ENCODE measurements around the gene EEIG1.

The EEIG1 gene

DNA sequence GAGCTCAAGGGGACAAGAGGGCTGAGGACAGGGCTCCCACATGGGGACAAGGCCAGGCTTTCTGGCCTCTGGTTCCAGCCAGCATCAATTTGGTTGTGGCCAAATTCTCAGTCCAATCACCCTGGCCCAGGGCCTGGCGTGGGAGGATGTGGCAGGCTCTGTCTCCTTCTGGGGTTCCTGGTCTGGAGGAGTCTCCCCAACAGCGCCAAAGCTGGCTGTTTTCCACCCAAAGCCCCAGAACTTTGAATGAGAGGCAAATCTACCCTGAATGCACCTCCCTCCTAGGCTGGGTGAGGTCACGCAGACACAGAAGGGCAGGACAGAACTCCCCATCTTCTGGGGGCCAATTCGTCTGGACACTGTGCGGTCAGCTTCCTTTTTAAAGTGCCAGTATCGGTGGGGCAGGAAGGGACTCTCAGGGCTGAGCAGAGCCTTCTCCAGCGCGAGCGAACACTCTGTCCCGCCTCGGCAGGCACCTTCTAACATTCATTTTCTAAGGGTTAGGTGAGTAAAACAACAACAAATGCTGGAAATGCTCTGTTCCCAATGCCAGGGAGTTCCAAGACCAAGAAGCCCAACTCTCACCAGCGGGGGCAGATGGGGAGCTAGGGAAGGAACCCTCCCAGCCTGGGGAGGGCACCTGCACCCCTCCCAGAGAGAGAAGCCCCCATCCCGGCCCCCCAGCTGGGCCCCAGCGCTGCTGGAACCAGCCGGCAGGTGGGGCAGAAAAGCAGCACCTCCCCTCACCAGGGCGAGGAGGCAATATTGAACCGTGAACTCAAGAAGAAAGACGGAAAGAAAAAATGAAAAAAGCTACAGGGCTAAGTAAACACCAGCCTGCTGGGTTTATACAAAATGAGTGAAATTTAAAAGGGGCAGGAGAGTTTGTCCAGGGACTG is 39.5 kb downstream of the EEIG1 start:
- Histone ChIP-seq H3K27ac (no peak overlapping the region), H3K4me3 (no peak overlapping the region)
- TF ChIP-seq, protein P1, sequence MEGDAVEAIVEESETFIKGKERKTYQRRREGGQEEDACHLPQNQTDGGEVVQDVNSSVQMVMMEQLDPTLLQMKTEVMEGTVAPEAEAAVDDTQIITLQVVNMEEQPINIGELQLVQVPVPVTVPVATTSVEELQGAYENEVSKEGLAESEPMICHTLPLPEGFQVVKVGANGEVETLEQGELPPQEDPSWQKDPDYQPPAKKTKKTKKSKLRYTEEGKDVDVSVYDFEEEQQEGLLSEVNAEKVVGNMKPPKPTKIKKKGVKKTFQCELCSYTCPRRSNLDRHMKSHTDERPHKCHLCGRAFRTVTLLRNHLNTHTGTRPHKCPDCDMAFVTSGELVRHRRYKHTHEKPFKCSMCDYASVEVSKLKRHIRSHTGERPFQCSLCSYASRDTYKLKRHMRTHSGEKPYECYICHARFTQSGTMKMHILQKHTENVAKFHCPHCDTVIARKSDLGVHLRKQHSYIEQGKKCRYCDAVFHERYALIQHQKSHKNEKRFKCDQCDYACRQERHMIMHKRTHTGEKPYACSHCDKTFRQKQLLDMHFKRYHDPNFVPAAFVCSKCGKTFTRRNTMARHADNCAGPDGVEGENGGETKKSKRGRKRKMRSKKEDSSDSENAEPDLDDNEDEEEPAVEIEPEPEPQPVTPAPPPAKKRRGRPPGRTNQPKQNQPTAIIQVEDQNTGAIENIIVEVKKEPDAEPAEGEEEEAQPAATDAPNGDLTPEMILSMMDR (IDR thresholded peaks at IDR 0.05): no peak
- no peak for DNase-seq (ENCODE audit: low spot score)

DNA sequence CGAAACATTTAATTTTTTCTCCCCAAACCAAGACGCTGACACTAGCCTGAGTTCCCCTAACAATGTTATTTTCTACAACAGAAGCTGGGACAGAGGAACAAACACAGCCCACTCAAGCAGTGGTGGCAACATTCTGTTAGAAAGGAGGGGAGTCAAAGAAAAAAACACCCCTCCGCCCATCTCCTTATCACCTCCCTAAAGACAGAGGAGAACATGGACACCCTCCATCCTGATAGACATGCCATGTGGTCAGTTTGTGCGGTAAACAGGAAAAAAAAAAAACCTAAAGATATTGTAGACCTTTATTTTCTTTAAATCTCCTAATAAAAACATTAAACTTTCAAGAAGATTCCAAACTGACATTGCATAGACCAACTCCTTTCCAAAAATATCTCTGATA is 40.2 kb downstream of the EEIG1 start:
- Histone ChIP-seq H3K4me3 (no peak overlapping the region), H3K27ac (no peak overlapping the region)
- no peak for DNase-seq (ENCODE audit: low spot score)
- TF ChIP-seq, protein P1 (IDR thresholded peaks at IDR 0.05): no peak

DNA sequence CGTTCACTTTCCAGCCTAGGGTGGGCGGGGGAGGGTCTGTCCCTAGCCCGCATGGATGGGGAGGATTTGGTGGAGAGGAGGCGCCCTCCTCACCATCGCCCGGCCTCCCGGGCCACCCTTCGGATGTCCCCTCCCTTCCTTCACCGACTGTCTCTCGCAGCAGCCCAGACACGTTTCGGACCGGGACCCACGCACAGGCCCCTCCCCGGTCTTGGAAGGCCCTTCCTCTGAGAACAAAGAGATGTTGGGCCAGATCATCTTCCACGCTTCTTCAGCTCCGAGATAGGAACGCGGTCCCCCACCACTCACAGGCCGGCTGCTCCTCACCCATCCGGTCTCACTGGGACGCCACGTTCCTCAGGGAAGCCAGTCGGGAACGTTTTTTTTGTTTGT is 42.5 kb downstream of the EEIG1 start:
- DNase-seq (ENCODE audit: low spot score): no peak
- H3K27ac ChIP-seq: peak overlapping the region; percentile 24 to 83
- TF ChIP-seq, protein P1 (IDR thresholded peaks at IDR 0.05): no peak
- peak overlapping the region; percentile 95 for H3K4me3 ChIP-seq

DNA sequence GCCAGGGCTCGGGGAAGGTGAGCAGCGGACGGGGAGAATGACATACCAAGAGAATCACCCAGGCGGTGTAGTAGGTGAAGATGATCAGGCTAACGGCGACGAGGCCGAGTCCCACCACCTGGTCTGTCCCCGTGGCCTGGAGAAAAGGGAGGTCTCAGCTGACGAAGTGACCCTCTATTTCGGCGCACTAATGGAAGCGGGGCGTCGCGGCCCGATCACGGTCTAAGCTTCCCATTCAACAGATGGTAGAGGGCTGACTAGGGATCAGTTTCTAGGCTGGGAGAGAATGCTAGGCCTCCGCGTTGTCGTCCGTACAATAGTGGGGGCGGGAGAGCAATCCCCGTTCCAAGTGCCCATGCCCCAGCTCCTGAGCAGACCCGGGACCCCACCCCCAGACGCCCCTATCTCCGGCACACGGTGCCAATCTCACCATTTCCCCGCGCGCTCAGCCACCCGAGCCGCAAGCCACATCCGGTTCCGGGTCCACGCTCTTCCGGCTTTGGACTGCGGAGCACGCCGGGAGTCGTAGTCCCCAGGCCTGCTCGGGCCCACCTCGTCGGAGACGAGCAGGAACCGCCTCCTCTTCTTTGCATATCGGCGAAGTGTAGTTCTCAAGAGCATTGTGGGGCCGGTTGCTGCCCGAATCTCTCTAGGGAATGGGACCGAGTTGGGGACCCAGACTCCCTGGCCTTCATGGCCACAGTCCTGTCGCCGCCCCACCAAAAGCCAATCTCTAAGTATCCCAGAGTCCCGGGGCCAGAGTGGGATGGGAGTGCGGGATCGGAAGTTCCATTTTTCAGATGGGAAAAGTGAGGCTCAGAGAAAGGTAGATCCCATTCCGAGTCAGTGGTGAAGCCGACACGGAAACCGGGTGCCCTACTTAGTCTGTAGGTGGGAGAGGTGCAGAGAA is 43.1 kb downstream of the EEIG1 start, which contains the start of gene DPM2:
DPM2 (minus strand) TSS at position 467 of the 910 bp plus-strand sequence; CDS start at position 433, 34 bp downstream.
- DNase-seq (ENCODE audit: low spot score): no peak
- Histone ChIP-seq H3K27ac (peak within 1 kb of the TSS; percentile 24 to 83), H3K4me3 (peak within 1 kb of the TSS; percentile 95)
- TF ChIP-seq, protein P1 (IDR thresholded peaks at IDR 0.05): no peak

DNA sequence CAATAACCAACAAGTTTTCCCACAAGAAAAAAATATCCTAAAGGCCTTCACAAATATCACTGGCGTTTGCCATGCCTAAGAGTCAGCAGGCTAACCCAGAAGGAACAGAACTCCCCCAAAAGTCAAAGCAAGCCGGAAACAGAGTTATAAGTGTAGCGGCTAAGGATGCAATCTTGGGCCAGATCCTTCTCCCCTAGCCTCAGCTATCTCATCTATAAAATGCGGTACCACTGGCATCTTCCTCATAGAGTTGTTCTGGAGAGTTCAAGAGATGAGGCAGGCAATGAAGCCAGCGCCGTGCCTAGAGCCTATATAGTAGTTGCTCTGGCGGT is 43.8 kb downstream of the EEIG1 start:
- no peak for DNase-seq (ENCODE audit: low spot score)
- peak overlapping the region; percentile 24 to 83 for H3K27ac ChIP-seq
- TF ChIP-seq, protein P1 (IDR thresholded peaks at IDR 0.05): no peak
- peak overlapping the region; percentile 95 for H3K4me3 ChIP-seq

DNA sequence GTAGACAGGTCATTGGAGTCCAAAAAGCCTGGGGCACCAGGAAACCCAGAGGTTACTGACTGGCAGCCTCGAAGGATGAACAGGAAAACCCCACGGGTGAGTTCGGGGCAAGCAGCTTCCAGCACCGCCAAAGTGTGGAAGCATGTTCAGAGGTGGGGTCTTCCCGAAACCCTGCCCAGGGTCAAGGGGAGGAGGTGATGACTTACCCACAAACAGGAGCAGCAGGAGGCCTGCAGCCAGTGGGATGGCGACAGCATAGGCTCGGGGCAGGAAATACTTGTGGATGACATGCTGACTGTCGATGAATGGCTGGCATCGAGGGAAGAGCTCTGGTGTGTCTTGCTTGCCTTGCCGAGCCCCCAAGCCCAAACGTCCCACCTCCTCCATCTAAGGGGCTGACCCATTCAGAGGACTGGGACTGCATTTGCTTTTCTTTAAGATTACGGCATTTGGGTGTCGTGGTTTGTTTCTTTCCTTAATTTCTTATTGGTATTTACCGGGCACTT is 44.4 kb downstream of the EEIG1 start:
- TF ChIP-seq, protein P1 (IDR thresholded peaks at IDR 0.05): no peak
- Histone ChIP-seq H3K27ac (no peak overlapping the region), H3K4me3 (peak overlapping the region; percentile 95)
- DNase-seq (ENCODE audit: low spot score): no peak

All from coronary artery (tissue), 2 donors.